IPS-NIHi7 (cell line): Measurements from ENCODE around the gene AGAP1.

ENCODE experiments used
- DNase-seq: peaks from one replicate; pipeline ENCODE4 v3.0.0; 2012; ENCODE audit warnings: mixed read lengths; ENCODE audit errors: extremely low spot score

The AGAP1 gene

GRCh38 chr2:235489897-235490296 is 3.9 kb upstream of the AGAP1 start:
- no peak for DNase-seq

- DNase-seq = peak; percentile 60
Measured at GRCh38 chr2:235492850-235493344, 946 bp upstream of the AGAP1 start.

GRCh38 chr2:235493402-235493774 is 455 bp upstream of the AGAP1 start:
- DNase-seq = no peak

DNA sequence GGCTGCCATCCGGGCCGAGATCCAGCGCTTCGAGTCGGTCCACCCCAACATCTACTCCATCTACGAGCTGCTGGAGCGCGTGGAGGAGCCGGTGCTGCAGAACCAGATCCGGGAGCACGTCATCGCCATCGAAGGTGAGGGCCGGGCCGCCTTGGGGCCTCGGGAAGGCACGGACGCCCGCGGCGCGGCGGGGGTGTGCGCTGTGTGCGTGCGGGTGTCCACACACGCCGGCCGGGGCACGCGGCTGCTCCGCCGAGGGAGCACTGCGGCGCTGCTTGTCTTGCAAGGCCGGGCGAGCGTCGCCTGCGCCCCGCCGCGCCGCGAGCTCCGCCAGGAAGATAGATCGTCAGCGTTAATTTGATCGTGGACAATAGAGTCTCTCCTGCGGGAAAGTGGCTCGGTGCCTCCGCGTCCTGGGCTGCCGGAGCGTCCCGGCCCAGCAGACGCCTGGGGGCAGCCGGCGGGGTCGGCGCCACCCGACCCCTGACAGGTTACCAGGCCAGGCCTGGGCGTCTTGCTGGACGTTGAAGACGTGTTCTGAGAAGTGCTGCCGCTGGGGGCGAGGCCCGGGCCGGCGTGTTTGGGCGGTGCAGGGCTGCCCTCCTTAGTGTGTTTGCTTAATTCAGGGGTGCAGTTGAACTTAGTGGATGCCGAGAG is 1.0 kb downstream of the AGAP1 start:
- peak; percentile 31 for DNase-seq

GRCh38 chr2:235495373-235496238 is 1.8 kb downstream of the AGAP1 start:
- no peak for DNase-seq

DNA sequence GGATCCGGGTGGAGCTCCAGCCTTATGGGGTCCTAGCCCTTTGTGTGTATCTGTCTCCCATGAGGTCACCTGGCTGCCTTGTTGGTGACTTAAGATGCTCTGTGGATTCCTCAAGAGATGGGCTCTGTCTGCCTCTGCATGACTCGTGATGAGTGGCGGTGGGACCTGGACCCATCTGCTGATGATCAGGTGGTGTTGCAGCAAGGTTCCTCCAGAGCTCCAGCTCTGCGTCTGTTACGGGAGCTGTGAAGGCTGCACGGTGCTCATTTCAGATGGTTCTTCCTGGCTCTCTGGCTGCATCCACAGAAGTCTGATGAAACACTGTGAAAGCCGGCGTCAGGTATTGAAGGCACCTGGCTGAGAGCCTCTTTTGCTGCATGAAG is 2.4 kb downstream of the AGAP1 start:
- no peak for DNase-seq

- no peak for DNase-seq
Measured at GRCh38 chr2:235497096-235497495, 3.3 kb downstream of the AGAP1 start.

GRCh38 chr2:235498541-235498940 is 4.7 kb downstream of the AGAP1 start:
- peak; percentile 45 for DNase-seq

DNA sequence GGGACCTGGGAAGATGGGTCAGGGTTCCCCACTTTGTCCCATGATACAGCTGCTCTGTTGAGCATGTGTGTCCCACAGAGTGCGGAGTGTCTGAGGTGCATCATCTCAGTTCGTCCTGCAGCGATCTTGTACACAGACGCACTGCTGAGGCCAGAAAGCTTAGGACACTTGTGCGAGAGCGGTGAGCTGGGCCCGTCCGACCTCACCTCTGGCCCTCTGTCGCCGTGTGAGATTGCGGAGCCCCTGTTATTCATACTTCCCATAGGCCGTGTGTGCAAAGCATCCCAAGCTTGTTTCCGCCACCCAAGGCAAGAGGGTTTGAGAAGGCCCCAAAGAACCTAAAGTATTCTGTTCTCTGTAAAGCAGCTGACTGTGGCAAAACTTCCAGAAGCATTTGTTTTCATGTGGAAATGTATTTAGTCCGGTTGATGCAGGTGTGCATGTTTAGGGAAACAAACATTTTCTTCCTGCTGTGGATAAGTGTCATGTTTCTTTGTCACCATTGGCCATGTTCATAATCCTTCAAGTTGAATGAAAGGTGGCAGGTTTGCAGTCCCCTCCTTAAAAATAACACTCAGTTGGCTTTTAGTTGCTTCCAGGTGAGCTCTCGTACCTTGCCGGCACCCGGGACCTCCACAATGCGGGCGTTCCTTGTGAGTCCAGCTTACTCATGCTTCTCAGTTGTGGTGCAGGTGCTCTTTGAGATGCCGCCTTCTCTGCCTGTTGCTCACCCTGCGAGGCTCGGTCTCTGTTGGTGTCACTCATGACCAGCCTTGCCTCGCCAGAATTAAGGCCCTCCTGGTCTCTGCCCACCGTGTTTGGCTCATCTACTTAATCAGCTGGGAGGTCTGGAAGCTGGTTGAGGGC is 5.3 kb downstream of the AGAP1 start:
- no peak for DNase-seq

GRCh38 chr2:235500110-235500760 is 6.4 kb downstream of the AGAP1 start:
- DNase-seq = peak; percentile 5

- peak; percentile 40 for DNase-seq
Measured at GRCh38 chr2:235500761-235501672, 7.2 kb downstream of the AGAP1 start.

GRCh38 chr2:235501673-235502031 is 7.8 kb downstream of the AGAP1 start:
- DNase-seq = peak; percentile 19

- no peak for DNase-seq
Measured at GRCh38 chr2:235502336-235502735, 8.5 kb downstream of the AGAP1 start.

DNA sequence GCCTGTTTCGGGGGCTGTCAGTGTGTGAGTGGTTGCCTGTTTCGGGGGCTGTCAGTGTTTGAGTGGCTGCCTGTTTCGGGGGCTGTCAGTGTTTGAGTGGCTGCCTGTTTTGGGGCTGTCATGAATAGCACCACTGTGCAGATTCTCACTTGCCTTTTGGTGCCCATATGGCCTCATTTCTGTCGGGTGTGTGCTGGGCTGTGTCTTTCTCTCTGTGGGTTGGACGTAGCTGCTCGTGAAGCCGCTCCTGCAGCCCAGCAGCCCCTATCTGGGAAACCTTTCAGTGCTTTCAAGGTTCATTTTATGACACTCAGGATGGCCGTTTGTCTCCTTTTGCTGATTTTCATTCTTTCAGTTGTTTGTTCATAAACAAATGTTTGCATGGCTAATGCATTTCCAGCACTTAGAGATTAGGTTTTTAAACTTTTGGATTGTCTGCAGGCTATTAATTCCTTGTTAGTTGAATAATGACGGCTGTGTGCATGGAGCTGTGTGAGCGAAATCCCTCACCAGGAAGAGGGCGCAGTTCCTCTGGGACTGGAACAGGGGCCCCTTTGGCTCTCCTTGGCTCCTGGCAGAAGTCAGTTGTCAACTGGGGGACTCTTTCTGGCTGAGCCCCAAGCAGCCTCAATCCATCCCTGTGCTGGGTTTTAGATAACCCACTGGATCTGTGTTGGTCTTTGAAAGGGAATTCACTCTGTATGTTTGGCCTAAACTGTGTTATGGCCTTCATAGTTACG is 10.8 kb downstream of the AGAP1 start:
- DNase-seq = peak; percentile 34

GRCh38 chr2:235505181-235505741 is 11.4 kb downstream of the AGAP1 start:
- peak; percentile 68 for DNase-seq

GRCh38 chr2:235506291-235506996 is 12.6 kb downstream of the AGAP1 start:
- no peak for DNase-seq

- DNase-seq = no peak
Measured at GRCh38 chr2:235506997-235507615, 13.3 kb downstream of the AGAP1 start.

DNA sequence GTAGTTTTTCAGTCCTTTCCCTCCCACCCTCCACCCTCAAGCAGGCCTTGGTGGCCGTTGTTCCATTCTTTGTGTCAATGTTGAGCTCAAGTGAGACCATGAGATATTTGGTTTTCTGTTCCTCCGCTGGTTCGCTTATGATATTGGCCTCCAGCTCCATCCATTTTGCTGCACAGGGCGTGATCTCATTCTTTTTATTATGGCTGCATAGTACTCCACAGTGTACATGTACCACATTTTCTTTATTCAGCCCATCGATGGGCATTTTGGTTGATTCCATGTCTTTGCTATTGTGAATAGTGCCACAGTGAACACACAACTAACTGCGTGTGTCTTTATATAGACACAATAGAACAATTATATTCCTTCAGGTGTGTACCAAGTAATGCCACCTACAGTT is 14.1 kb downstream of the AGAP1 start:
- DNase-seq = no peak
